ENCODE results near the gene KRTAP10-4. TPM values are rescaled to one million over a fixed set of nuclear protein-coding genes. Genes with fewer than 3 reads are reported as not detected.

Gene KRTAP10-4
- total and polyA plus RNA-seq, 2 donors (not counting 3 experiments of a cell fraction or from before 2014, with no cell fraction given): not detected

GRCh38 chr21:44550807-44551206, 22.7 kb upstream of the KRTAP10-4 start:
- POLR2A ChIA-PET: no interaction called here
- no TSS peak for BruUV-seq (replicated peaks)
- Histone ChIP-seq H3K9me3 (replicated peaks; ENCODE audit: control insufficient read depth, insufficient read depth, low read length) (no peaks in the 10 kb centered on the region), H3K27me3 (ENCODE audit: control insufficient read depth in 2 of 2, insufficient read depth in 2 of 2, low read length in 2 of 2) (peaks cover 3 to 12% of the 10 kb centered on the region in 2 experiments), H3K27ac (ENCODE audit: insufficient read depth, low read depth, low read length) (no peak overlapping the region), H3K4me2 (ENCODE audit: insufficient read depth, low read length) (no peak overlapping the region), H4K20me1 (replicated peaks; ENCODE audit: control insufficient read depth, extremely low read depth, insufficient read depth, low read length) (no peaks in the 10 kb centered on the region), H3K4me3 (replicated peaks in 1 of 3; ENCODE audit: insufficient read depth in 1 of 3, low read depth in 1 of 3, low read length in 3 of 3) (no peak overlapping the region), H3K79me2 (ENCODE audit: control insufficient read depth, insufficient read depth, low read length) (no peaks in the 10 kb centered on the region), H3K9me1 (replicated peaks; ENCODE audit: control insufficient read depth, extremely low read depth, insufficient read depth, low read length) (no peaks in the 10 kb centered on the region), H3K4me1 (ENCODE audit: control insufficient read depth, extremely low read depth, insufficient read depth, low read length) (no peaks in the 10 kb centered on the region), H3K9ac (replicated peaks; ENCODE audit: extremely low read depth, insufficient read depth, low read length) (no peak overlapping the region), H2AFZ (ENCODE audit: low read depth, low read length) (no peak overlapping the region), H3K36me3 (ENCODE audit: control insufficient read depth in 2 of 2, extremely low read depth in 1 of 2, insufficient read depth in 2 of 2, low read length in 2 of 2) (no peaks in the 10 kb centered on the region)
- intact Hi-C loops (cut with micrococcal nuclease): no loop called here
- dilution Hi-C loops (cut with MboI; ENCODE audit: extremely low pct_ligation_motif_present, low sequenced_read_pairs): no loop called here
- CTCF ChIA-PET: no interaction called here
- no peak for DNase-seq (ENCODE audit: low read depth, low spot score)
- TF ChIP-seq, protein P1, sequence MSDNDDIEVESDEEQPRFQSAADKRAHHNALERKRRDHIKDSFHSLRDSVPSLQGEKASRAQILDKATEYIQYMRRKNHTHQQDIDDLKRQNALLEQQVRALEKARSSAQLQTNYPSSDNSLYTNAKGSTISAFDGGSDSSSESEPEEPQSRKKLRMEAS (IDR thresholded peaks at IDR 0.05; ENCODE audit: insufficient read depth, insufficient read length): no peak
- TF ChIP-seq POLR2A (IDR thresholded peaks at IDR 0.05; ENCODE audit: low read depth, low read length): no peak
- TF ChIP-seq FOS (IDR thresholded peaks at IDR 0.05; ENCODE audit: borderline replicate concordance, insufficient read depth, low read length): no peak
- TF ChIP-seq POLR2AphosphoS5 (IDR thresholded peaks at IDR 0.05; ENCODE audit: insufficient read depth, low read depth, low read length): no peak
- no peak for TF ChIP-seq CTCF (IDR thresholded peaks at IDR 0.05; ENCODE audit: extremely low read depth in 1 of 2, insufficient read depth in 1 of 2, low read depth in 1 of 2, low read length in 2 of 2)
- no peak for TF ChIP-seq EZH2 (IDR thresholded peaks at IDR 0.05; ENCODE audit: borderline replicate concordance, low read depth, low read length, severe bottlenecking)
- no peak for TF ChIP-seq MYC (IDR thresholded peaks at IDR 0.05; ENCODE audit: low read depth, low read length)
- no peak for TF ChIP-seq JUN (IDR thresholded peaks at IDR 0.05; ENCODE audit: borderline replicate concordance, insufficient read depth, insufficient read length, low read depth)
- no peak for TF ChIP-seq GATA2 (IDR thresholded peaks at IDR 0.05; ENCODE audit: insufficient read depth, insufficient read length, low read depth, low read length)
- FAIRE-seq: no peak

Data from endothelial cell of umbilical vein (primary cell).